ENCODE measurements around the gene SOX11.

The SOX11 gene

DNA sequence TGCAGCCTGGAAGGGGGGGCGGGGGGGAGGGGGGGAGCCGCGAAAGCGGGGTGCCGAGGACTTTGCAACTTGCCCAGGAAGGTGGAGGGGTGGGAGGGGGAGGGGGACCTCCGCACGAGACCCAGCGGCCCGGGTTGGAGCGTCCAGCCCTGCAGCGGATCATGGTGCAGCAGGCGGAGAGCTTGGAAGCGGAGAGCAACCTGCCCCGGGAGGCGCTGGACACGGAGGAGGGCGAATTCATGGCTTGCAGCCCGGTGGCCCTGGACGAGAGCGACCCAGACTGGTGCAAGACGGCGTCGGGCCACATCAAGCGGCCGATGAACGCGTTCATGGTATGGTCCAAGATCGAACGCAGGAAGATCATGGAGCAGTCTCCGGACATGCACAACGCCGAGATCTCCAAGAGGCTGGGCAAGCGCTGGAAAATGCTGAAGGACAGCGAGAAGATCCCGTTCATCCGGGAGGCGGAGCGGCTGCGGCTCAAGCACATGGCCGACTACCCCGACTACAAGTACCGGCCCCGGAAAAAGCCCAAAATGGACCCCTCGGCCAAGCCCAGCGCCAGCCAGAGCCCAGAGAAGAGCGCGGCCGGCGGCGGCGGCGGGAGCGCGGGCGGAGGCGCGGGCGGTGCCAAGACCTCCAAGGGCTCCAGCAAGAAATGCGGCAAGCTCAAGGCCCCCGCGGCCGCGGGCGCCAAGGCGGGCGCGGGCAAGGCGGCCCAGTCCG, 540 bp downstream of the SOX11 start:
- DNase-seq (ENCODE audit: low spot score) = no peak

DNA sequence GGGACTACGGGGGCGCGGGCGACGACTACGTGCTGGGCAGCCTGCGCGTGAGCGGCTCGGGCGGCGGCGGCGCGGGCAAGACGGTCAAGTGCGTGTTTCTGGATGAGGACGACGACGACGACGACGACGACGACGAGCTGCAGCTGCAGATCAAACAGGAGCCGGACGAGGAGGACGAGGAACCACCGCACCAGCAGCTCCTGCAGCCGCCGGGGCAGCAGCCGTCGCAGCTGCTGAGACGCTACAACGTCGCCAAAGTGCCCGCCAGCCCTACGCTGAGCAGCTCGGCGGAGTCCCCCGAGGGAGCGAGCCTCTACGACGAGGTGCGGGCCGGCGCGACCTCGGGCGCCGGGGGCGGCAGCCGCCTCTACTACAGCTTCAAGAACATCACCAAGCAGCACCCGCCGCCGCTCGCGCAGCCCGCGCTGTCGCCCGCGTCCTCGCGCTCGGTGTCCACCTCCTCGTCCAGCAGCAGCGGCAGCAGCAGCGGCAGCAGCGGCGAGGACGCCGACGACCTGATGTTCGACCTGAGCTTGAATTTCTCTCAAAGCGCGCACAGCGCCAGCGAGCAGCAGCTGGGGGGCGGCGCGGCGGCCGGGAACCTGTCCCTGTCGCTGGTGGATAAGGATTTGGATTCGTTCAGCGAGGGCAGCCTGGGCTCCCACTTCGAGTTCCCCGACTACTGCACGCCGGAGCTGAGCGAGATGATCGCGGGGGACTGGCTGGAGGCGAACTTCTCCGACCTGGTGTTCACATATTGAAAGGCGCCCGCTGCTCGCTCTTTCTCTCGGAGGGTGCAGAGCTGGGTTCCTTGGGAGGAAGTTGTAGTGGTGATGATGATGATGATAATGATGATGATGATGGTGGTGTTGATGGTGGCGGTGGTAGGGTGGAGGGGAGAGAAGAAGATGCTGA, 1.4 kb downstream of the SOX11 start:
- DNase-seq (ENCODE audit: low spot score) = no peak

- DNase-seq (ENCODE audit: low spot score) = no peak
These were observed 2.1 kb downstream of the SOX11 start for GRCh38 chr2:5694306-5694705.

GRCh38 chr2:5695654-5696403, 3.6 kb downstream of the SOX11 start:
- DNase-seq (ENCODE audit: low spot score) = no peak

- no peak for DNase-seq (ENCODE audit: low spot score)
These were observed 4.3 kb downstream of the SOX11 start for GRCh38 chr2:5696404-5696944.

DNA sequence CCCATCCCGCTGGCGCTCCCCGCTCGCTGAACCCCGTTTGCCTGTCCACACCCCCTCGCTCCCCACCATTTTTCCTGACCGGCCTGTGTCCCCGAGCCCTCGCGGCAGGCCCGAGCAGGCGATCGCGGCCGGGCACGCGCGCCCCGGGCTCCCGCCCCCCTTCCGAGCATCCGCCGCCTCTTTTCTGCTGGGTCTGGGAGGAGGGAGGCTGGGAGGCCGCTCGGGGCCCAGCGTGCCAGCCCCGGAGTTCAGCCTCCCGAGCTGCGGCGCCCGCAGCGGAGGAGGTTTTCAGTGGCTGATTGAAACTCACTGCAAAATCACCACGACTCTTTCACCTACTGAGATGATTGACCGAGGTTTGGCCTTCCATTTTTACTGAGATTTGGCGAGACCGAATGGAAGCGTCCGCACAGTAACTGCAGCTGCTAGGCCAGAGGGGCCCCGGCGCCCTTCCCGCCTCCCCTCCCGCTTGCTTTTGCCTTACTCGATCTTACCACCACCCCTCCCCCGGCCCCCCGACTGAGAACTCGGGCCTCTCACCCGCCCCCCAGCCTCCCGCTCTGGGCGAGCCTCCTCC, 4.8 kb downstream of the SOX11 start:
- no peak for DNase-seq (ENCODE audit: low spot score)

- no peak for DNase-seq (ENCODE audit: low spot score)
These were observed 5.4 kb downstream of the SOX11 start for GRCh38 chr2:5697562-5697961.

GRCh38 chr2:5698134-5698533, 6.0 kb downstream of the SOX11 start:
- no peak for DNase-seq (ENCODE audit: low spot score)

DNA sequence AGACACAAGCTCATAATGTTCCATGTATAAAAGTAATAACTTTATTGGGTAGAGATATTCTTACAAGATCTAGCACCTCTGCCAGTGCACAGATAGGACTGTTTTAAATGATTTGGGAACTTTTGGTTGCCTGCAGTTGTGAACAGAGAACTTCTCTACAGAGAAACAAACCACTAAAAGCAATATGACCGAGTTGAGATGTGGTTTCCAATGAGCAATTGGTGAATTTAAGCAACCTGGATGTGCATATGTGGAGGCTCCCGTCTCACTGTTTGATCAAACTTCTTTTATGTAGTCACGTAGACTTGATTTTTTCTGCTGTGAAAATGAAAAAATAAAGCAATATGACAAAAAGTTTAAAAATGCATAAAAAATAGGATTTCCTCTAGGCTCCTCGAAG, 7.8 kb downstream of the SOX11 start:
- DNase-seq (ENCODE audit: low spot score) = no peak

DNA sequence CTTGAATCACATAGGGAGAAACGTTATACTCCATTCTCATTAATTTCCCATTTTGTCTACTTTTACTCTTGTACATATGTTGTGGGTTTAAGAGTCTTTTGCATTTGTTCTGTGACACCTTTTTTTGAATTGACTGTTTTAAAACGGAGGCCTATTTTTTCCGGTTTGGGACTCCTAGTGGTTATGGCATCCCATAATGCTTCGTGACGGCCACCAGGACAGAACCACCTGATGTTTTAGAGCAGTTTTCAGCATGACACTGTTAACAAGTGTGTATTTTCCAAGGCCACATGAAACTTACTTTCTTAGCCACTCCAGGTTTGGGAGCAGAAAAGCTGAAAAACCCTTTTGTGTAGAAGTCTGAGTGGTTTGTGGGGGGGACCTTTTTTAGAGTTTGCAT, 8.4 kb downstream of the SOX11 start:
- no peak for DNase-seq (ENCODE audit: low spot score)

GRCh38 chr2:5701266-5701665, 9.1 kb downstream of the SOX11 start:
- DNase-seq (ENCODE audit: low spot score) = no peak

GRCh38 chr2:5703166-5703565, 11.0 kb downstream of the SOX11 start:
- no peak for DNase-seq (ENCODE audit: low spot score)

GRCh38 chr2:5705490-5705889, 13.3 kb downstream of the SOX11 start:
- no peak for DNase-seq (ENCODE audit: low spot score)

- DNase-seq (ENCODE audit: low spot score) = no peak
These were observed 14.7 kb downstream of the SOX11 start for GRCh38 chr2:5706717-5707455.

DNA sequence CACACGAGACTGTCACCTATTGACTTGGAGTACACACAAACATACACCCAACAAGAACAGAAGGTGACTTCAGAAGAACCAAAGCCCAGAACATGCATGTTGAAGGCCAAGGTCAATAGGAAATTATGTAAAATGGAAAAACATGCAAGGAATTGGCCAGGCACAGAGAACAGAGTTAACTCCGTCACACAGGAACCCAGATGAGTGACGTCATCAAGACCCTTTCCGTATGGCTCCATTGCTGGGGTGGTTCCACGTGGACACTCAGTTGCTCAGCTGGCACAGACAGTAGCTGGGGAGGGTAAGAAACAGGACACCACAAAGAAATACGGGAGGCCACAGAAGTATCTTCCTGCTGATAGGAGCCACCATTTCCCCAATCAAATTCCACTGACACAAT, 18.4 kb downstream of the SOX11 start:
- DNase-seq (ENCODE audit: low spot score) = no peak

- DNase-seq (ENCODE audit: low spot score) = no peak
These were observed 20.9 kb downstream of the SOX11 start for GRCh38 chr2:5713101-5713500.

DNA sequence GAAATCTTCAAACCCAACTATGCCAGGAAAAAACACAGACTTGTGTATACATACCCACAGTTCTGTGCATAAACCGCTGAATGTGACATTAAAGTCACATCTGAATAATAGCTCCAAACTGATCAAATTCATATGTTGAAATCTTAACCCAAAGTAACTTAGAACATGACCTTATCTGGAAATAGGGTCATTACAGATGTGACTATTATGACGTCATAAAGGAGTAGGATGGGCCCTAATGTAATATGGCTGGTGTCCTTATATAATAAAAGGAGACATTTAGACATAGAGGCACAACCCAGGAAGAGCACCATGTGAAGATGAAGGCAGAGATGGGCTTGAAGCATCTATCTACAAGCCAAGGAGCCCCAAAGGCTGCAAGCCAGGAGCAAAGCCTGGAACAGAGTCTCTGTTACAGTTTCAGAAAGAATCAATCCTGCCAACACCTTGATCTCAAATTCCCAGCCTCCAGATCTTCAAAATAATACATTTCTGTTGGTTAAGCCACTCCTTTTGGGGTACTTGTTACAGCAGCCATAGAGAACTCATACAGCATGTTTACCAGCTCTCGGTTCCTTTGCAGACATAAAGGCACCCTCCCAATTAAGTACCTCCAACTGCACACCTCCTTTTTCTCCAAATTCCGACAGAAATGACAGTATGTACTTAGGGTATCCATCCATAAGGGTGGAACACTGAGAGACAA, 27.6 kb downstream of the SOX11 start:
- no peak for DNase-seq (ENCODE audit: low spot score)

- no peak for DNase-seq (ENCODE audit: low spot score)
These were observed 28.2 kb downstream of the SOX11 start for GRCh38 chr2:5720426-5720825.

DNA sequence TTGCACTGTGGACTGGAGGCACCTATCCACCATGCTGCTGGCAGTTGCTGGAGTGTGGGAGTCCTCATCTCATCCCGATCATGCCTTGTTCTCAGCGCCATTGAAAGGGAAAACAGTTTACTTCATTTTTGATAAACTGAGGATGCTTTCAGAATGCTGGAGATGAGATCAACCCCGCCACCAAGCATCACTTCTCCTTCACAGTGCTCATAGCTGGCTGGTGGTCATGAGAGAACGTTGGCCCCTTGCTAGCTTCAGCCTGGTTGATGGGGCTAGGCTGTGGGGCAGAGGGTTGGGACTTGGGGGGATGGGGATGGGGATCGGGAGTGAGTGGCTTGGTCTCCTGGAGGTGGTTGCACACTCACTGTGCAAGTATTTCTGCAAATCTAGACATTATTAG, 30.1 kb downstream of the SOX11 start:
- no peak for DNase-seq (ENCODE audit: low spot score)
